ENCODE results near the gene NDST4.

NDST4 gene

GRCh38 chr4:115113506-115114106 is at the start of gene NDST4:
Gene NDST4 (minus strand): TSS chr4:115113620. CDS start chr4:115077036, 36,584 bp downstream.
- DNase-seq (ENCODE audit: low read depth, low spot score) = peak; percentile 77

- no peak for DNase-seq (ENCODE audit: low read depth, low spot score)
Measured at GRCh38 chr4:115159141-115159540, 45.7 kb upstream of the NDST4 start.

- no peak for DNase-seq (ENCODE audit: low read depth, low spot score)
Measured at GRCh38 chr4:115158296-115158695, 44.9 kb upstream of the NDST4 start.

- peak; percentile 16 for DNase-seq (ENCODE audit: low read depth, low spot score)
Measured at GRCh38 chr4:115154826-115155225, 41.4 kb upstream of the NDST4 start.

- DNase-seq (ENCODE audit: low read depth, low spot score) = no peak
Measured at GRCh38 chr4:115152965-115153364, 39.5 kb upstream of the NDST4 start.

GRCh38 chr4:115152081-115152480 is 38.7 kb upstream of the NDST4 start:
- DNase-seq (ENCODE audit: low read depth, low spot score) = no peak

- DNase-seq (ENCODE audit: low read depth, low spot score) = no peak
Measured at GRCh38 chr4:115149106-115149505, 35.7 kb upstream of the NDST4 start.

GRCh38 chr4:115145393-115146160 is 32.2 kb upstream of the NDST4 start:
- no peak for DNase-seq (ENCODE audit: low read depth, low spot score)

GRCh38 chr4:115128037-115128436 is 14.6 kb upstream of the NDST4 start:
- no peak for DNase-seq (ENCODE audit: low read depth, low spot score)

- DNase-seq (ENCODE audit: low read depth, low spot score) = no peak
Measured at GRCh38 chr4:115126491-115126890, 13.1 kb upstream of the NDST4 start.

GRCh38 chr4:115121351-115122043 is 8.1 kb upstream of the NDST4 start:
- no peak for DNase-seq (ENCODE audit: low read depth, low spot score)

GRCh38 chr4:115119804-115120352 is 6.5 kb upstream of the NDST4 start:
- DNase-seq (ENCODE audit: low read depth, low spot score) = no peak

GRCh38 chr4:115117651-115118050 is 4.2 kb upstream of the NDST4 start:
- DNase-seq (ENCODE audit: low read depth, low spot score) = no peak

GRCh38 chr4:115110191-115111181 is 2.9 kb downstream of the NDST4 start:
- DNase-seq (ENCODE audit: low read depth, low spot score) = peak; percentile 14

- no peak for DNase-seq (ENCODE audit: low read depth, low spot score)
Measured at GRCh38 chr4:115108850-115109249, 4.6 kb downstream of the NDST4 start.

- no peak for DNase-seq (ENCODE audit: low read depth, low spot score)
Measured at GRCh38 chr4:115107411-115107810, 6.0 kb downstream of the NDST4 start.

GRCh38 chr4:115101675-115102074 is 11.7 kb downstream of the NDST4 start:
- no peak for DNase-seq (ENCODE audit: low read depth, low spot score)

GRCh38 chr4:115090483-115091075 is 22.8 kb downstream of the NDST4 start:
- peak; percentile 43 for DNase-seq (ENCODE audit: low read depth, low spot score)

- no peak for DNase-seq (ENCODE audit: low read depth, low spot score)
Measured at GRCh38 chr4:115082633-115083032, 30.8 kb downstream of the NDST4 start.

GRCh38 chr4:115076691-115077090 is 36.7 kb downstream of the NDST4 start:
- DNase-seq (ENCODE audit: low read depth, low spot score) = no peak

- DNase-seq (ENCODE audit: low read depth, low spot score) = no peak
Measured at GRCh38 chr4:115058533-115058932, 54.9 kb downstream of the NDST4 start.
